ENCODE results near the gene CUX1.

The CUX1 gene

DNA sequence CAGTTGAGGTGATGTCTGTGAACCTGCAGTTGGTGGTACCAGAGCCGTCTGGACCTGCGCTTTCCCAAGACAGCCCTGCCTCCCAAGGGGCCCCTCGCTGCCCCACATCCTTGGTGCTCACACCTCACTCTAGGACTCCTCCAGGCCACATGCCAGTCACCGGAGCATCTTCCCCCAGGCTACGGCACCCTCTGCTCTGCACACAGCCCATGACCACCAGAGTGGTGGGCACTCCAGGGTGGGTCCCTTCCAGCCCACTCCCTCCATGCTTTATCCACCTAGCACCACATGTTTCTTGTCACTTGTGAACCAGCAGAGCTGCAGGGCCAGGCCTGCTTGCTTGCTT, 285.6 kb downstream of the CUX1 start:
- H3K4me3 ChIP-seq (ENCODE audit: control insufficient read depth, low read depth, low read length): no peak overlapping the region
- DNase-seq (ENCODE audit: low read depth): no peak
- TF ChIP-seq CTCF (conservative IDR thresholded peaks at IDR 0.05; ENCODE audit: control insufficient read depth, insufficient read depth, low read depth, low read length): no peak

DNA sequence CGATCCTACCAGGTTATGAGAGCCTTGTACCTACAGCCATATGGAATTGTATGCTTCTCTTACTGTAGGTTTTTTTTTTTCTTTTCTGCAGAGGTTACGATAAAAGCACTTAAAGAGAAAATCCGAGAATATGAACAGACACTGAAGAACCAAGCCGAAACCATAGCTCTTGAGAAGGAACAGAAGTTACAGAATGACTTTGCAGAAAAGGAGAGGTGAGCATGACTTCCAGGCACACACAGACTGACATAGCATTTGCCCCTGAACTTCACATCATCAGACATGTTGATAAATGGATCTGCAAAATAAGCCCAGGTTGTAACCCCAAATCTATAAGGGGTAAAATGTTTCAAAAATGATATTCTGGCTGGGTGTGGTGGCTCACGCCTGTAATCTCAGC, 286.8 kb downstream of the CUX1 start:
- H3K4me3 ChIP-seq (ENCODE audit: control insufficient read depth, low read depth, low read length): no peak overlapping the region
- DNase-seq (ENCODE audit: low read depth): no peak
- no peak for TF ChIP-seq CTCF (conservative IDR thresholded peaks at IDR 0.05; ENCODE audit: control insufficient read depth, insufficient read depth, low read depth, low read length)

DNA sequence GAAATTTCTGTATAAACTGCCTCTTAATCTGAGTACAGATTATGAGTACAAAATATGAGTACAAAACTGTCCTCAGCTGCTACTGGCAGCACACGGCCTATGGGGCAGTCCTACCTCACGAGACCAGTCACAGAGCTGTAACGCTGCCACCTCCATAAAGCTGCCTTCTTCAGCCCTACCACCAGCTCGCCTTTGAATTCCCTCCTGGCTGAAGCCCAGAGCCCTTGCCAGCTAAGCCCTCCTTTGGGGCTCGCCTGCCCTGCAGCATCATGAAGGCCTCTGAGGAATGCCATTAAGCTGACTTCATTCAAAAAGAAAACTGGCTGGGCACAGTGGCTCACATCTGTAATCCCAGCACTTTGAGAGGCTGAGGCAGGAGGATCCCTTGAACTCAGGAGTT, 289.2 kb downstream of the CUX1 start:
- no peak overlapping the region for H3K4me3 ChIP-seq (ENCODE audit: control insufficient read depth, low read depth, low read length)
- no peak for TF ChIP-seq CTCF (conservative IDR thresholded peaks at IDR 0.05; ENCODE audit: control insufficient read depth, insufficient read depth, low read depth, low read length)
- DNase-seq (ENCODE audit: low read depth): no peak

GRCh38 chr7:102107474-102108104, 290.2 kb downstream of the CUX1 start:
- TF ChIP-seq CTCF (conservative IDR thresholded peaks at IDR 0.05; ENCODE audit: control insufficient read depth, insufficient read depth, low read depth, low read length): no peak
- no peak for DNase-seq (ENCODE audit: low read depth)
- H3K4me3 ChIP-seq (ENCODE audit: control insufficient read depth, low read depth, low read length): no peak overlapping the region

- no peak for TF ChIP-seq CTCF (conservative IDR thresholded peaks at IDR 0.05; ENCODE audit: control insufficient read depth, insufficient read depth, low read depth, low read length)
- H3K4me3 ChIP-seq (ENCODE audit: control insufficient read depth, low read depth, low read length): no peak overlapping the region
- DNase-seq (ENCODE audit: low read depth): no peak
Observed at GRCh38 chr7:102111061-102112041, 293.9 kb downstream of the CUX1 start.

DNA sequence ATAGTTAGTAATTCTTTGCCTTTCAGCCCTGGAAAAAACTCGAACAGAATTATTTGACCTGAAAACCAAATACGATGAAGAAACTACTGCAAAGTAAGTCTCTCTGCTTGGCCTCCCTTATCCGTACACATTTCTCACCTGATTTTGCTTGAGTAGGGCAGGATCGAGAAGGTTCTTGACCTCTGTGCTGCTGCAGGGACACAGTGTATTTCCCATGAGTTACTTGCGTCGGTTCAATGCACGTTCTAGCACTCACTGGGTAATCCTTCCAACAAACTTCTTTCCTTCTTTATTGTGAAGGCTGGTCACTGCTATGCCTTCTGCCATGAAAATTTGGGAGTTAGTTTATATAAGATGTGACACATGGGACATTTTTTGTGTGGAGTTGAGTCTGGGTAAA, 297.8 kb downstream of the CUX1 start:
- no peak for DNase-seq (ENCODE audit: low read depth)
- no peak for TF ChIP-seq CTCF (conservative IDR thresholded peaks at IDR 0.05; ENCODE audit: control insufficient read depth, insufficient read depth, low read depth, low read length)
- H3K4me3 ChIP-seq (ENCODE audit: control insufficient read depth, low read depth, low read length): no peak overlapping the region

All from fibroblast of mammary gland (primary cell).